EL (cell line): ENCODE data around the gene NAGLU.
"Not testable (repeated sequence)": the region's sequence is repeated elsewhere in the genome, so short reads cannot be mapped to it uniquely, and the experiment has no call there.

Experiments
- DNase-seq: peaks from one replicate; pipeline ENCODE4 v3.0.0-alpha.2; 2016

Gene NAGLU

GRCh38 chr17:42521666-42522262 lies 14.3 kb upstream of the NAGLU start:
- DNase-seq, result no peak

DNA sequence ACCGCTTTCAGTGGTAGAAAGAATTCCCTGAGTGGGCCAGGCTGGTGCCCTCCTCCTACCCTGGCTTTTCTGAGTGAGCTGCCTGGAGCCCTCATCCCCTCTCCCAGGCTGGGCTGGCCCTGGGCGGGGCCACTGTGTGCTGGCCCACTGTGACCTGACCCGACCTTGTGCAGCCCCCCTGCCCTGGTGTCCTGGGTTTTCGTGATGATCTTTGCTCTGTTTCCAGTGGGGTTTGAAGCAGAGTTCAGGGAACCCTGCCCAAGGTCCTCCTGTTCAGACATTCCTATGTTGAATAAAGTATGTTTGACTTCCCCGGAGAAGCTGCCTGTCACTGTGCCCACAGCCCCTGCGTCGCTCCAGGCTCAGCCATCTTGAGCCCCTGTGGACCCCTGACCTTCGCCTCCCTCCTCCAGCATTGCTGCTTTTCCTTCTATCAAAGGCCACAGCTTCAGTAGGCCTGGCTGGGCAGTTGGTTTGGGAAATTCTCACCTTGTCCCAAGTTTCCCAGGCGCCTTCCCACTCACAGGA lies 13.7 kb upstream of the NAGLU start:
- no peak for DNase-seq

GRCh38 chr17:42522798-42523278 lies 13.2 kb upstream of the NAGLU start:
- no peak for DNase-seq

DNA sequence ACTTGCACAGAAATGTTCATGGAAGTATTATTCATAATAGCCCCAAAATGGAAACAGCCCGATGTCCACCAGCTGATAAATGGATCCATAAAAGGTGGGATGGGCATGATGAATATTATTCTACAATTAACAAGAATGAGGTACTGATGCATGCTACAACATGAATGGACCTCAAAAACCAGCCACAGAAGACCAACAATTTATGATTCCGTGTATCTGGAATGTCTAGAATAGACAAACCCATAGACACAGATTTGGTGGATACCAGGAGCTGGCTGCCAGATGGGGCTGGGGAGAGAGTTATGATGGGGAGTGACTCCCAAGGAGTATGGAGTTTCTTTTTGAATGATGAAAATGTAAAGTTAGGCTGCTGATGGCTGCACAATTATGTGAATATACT lies 10.8 kb upstream of the NAGLU start:
- DNase-seq, result peak; percentile 81

GRCh38 chr17:42526031-42526444 lies 10.0 kb upstream of the NAGLU start:
- peak; percentile 81 for DNase-seq

DNA sequence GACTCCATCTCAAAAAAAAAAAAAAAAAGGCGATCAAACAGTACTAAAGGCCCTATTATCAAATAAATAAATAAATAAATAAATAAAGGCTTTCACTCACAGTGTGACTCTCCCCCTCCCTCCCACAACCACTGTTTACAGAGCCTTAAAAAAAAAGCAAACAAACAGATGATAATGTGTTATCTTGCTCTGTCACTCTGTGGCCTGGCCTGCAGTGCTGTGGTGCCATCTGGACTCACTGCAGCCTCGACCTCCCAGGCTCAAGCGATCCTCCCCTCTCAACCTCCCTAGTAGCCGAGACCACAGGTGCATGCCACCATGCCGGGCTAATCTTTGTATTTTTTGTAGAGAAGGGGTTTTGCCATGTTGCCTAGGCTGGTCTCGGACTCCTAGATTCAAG lies 8.1 kb upstream of the NAGLU start:
- no peak for DNase-seq

GRCh38 chr17:42529061-42529460 lies 7.0 kb upstream of the NAGLU start:
- no peak for DNase-seq

DNA sequence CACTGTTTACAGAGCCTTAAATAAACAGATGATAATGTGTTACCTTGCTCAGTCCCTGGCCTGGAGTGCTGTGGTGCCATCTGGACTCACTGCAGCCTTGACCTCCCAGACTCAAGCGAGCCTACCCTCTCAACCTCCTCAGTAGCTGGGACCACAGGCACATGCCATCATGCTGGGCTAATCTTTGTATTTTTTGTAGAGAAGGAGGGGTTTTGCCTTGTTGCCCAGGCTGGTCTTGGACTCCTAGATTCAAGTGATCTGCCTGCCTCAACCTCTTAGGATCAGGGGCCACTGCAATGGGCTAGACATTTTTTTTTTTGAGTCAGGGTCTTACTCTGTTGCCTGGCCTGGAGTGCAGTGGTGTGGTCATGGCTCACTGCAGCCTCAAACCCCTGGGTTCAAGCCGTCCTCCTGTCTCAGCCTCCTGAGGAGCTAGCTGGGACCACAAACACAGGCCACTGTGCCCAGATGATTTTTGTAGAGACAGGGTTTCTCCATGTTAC lies 5.0 kb upstream of the NAGLU start:
- DNase-seq, result no peak

DNA sequence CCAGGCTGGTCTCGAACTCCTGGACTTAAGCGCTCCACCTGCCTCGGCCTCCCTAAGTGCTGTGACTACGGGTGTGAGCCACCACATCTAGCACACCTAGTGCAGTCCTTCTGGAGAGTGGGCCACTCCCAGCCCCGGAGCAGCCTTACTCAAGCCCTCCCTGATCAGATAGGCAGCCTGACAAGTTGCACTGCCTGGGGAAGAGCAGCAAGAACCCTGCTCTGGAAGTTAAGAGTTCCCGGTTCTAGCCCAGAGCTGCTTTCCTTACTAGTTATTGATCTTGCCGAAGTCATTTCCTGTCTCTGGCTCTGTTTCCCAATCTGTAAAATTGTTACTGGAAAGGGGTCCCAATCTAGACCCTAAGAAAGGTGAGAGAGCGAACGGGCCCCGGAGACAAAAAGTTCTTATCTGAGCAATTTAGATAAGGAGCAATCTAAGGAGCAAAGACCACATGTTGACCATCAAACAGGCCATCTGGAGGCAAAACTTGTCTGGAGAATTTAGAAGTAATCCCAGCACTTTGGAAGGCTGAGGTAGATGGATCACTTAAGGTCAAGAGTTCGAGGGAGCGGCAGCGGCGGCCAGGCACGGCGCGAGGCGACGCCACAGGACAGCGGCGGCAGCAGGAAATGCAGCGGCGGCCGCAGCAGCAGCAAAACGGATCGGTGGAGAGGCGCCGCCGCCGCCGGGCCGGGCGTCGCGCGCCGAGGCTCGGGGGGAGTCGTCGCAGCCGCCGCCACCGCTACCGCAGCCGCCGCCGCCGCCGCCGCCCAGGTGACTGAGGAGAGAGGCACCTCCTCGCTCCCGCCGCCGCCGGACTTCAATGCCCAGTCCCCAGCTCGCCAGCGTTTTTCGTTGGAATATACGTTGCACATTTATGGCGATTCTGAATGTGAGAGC lies 4.3 kb upstream of the NAGLU start:
- DNase-seq, result peak; percentile 59

DNA sequence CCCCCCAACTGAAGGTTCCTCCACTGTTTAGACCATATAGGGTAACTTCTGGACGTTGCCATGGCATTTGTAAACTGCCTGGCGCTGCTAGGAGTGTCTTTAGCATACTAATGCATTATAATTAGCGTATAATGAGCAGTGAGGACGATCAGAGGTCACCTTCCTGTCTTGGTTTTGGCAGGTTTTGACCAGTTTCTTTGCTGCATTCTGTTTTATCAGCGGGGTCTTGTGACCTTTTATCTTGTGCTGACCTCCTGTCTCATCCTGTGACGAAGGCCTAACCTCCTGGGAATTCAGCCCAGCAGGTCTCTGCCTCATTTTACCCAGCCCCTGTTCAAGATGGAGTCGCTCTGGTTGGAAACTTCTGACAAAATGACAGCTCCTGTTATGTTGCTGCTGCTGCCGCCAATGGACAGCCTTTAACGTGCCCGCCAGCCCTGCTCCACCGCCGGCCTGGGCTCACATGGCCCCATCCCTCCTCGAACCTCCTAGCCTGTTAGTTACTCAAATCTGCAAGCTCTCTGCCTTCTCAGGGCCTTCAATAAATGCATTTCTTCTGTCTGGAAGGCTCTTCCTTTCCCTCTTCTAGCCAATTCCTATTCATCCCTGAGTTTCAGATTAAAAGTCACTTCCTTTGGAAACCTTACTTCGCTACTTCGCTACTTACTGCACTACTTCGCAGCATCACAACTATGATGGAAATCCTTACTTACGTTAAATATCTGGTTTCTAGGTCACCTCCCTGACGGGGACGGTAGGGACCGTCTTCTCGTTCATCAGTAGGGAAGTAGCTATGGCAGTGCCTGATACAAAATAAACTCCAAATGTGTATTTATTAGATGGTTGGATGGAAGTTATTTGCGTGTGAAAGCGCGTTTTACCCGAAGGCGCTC lies 640 bp upstream of the NAGLU start:
- no peak for DNase-seq

GRCh38 chr17:42536372-42537155 lies 523 bp downstream of the NAGLU start:
- peak; percentile 88 for DNase-seq

DNA sequence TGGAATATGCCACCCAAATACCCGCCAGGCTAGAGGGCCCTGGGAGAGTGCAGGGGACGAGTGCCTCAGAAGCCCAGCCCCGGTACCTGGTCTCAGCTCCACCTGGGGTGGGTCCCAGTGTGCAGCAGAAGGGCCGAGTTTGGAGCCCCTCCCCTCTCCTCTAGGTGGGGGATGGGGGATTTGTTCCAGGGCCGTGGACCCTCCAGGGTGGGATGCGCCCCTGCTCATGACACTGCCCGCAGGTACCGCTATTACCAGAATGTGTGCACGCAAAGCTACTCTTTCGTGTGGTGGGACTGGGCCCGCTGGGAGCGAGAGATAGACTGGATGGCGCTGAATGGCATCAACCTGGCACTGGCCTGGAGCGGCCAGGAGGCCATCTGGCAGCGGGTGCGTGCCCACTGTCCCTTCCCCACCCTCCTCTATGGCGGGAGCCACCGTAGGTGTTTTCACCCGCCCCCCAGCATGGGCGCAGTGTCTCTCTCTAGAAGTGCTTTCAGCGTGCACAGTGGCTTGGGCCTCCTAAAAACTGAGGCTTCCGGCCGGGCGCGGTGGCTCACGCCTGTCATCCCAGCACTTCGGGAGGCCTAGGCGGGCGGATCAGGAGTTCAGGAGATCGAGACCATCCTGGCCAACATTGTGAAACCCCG lies 1.2 kb downstream of the NAGLU start:
- no peak for DNase-seq

DNA sequence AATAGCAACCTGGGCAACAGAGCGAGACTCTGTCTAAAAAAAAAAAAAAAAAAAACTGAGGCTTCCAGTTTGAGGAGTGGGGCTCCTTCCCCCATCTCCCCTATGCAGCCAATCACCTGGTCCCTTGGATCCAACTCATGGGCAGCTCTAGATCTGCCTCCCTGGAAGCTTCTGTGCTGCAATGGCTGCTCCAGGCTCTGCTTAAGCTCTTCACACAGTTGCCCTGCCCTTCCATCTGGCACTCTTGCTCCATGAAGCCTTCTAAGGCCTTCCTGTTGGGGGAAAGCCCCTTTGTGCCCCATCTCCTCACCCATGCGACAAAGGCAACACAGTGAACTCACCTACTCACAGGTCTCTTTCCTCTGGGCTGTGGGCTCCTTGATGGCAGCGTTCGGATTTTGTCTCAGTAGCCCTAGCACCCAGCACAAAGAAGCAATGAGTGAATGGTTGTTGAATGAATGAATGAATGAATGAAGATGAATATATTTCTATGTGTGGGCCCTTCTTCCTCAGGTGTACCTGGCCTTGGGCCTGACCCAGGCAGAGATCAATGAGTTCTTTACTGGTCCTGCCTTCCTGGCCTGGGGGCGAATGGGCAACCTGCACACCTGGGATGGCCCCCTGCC lies 1.9 kb downstream of the NAGLU start:
- no peak for DNase-seq

DNA sequence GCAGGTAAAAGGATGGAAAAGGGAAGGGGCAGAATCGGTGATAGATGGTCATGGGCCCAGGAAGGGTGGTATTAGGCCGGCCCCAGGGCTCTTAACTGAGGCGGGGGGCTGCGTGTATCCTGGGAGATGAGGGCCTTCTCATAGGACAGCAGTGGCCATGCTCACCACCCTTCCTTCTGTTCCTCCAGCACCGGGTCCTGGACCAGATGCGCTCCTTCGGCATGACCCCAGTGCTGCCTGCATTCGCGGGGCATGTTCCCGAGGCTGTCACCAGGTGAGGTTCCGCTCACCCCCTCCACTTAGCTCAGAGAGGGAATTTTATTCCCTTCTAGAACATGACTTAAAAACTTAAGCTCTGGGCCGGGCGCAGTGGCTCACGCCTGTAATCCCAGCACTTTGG lies 2.4 kb downstream of the NAGLU start:
- DNase-seq, result no peak

DNA sequence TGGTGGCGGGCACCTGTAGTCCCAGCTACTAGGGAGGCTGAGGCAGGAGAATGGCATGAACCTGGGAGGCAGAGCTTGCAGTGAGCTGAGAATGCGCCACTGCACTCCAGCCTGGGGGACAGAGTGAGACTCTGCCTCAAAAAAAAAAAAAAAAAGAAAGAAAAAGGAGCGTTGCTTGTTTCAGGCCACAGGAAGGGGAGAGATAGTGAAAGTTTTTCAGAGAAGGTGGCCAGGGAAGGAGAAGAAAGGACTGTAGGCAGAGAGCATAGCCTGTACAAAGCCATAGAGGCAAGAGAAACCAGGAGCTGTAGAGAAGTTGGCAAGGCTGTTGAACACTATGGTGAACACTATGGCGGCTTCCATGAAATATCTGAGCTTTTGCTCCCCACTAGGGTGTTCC lies 4.5 kb downstream of the NAGLU start:
- DNase-seq, result not testable (repeated sequence)

- DNase-seq, result no peak
Observed at GRCh38 chr17:42541041-42541833, 5.2 kb downstream of the NAGLU start.

DNA sequence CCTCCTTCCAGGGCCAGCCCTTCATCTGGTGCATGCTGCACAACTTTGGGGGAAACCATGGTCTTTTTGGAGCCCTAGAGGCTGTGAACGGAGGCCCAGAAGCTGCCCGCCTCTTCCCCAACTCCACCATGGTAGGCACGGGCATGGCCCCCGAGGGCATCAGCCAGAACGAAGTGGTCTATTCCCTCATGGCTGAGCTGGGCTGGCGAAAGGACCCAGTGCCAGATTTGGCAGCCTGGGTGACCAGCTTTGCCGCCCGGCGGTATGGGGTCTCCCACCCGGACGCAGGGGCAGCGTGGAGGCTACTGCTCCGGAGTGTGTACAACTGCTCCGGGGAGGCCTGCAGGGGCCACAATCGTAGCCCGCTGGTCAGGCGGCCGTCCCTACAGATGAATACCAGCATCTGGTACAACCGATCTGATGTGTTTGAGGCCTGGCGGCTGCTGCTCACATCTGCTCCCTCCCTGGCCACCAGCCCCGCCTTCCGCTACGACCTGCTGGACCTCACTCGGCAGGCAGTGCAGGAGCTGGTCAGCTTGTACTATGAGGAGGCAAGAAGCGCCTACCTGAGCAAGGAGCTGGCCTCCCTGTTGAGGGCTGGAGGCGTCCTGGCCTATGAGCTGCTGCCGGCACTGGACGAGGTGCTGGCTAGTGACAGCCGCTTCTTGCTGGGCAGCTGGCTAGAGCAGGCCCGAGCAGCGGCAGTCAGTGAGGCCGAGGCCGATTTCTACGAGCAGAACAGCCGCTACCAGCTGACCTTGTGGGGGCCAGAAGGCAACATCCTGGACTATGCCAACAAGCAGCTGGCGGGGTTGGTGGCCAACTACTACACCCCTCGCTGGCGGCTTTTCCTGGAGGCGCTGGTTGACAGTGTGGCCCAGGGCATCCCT lies 7.4 kb downstream of the NAGLU start:
- DNase-seq, result no peak

GRCh38 chr17:42544874-42545283 lies 8.8 kb downstream of the NAGLU start:
- no peak for DNase-seq
